ENCODE results near the gene KCTD7. TPM values are rescaled to one million over a fixed set of nuclear protein-coding genes. Genes with fewer than 3 reads are reported as not detected.
"Not testable (repeated sequence)": the region's sequence is repeated elsewhere in the genome, so short reads cannot be mapped to it uniquely, and the experiment has no call there.

KCTD7 gene
- total and polyA plus RNA-seq, 9 donors = 13.4 to 28.5 (median 22.0) TPM

- intact Hi-C loops (cut with DNase I) = not testable (repeated sequence)
These were observed 26.6 kb downstream of the KCTD7 start for GRCh38 chr7:66655113-66655806.

GRCh38 chr7:66655826-66656485 is 27.3 kb downstream of the KCTD7 start:
- intact Hi-C loops (cut with DNase I); H3K9me3 ChIP-seq; H3K27ac ChIP-seq; H3K4me3 ChIP-seq; H3K4me1 ChIP-seq (ENCODE audit: insufficient read depth); H3K36me3 ChIP-seq; H3K27me3 ChIP-seq; DNase-seq: not testable (repeated sequence)
- 58 to 67% (median 62%) methylated on average over 11 of the region's 11 CpGs for WGBS, 3 donors

More at GRCh38 chr7:66655113-66655806, 26.6 kb downstream of the KCTD7 start:
- not testable (repeated sequence) for H3K9me3 ChIP-seq; H3K27me3 ChIP-seq; H3K36me3 ChIP-seq; H3K4me1 ChIP-seq (ENCODE audit: insufficient read depth)
- TF ChIP-seq CTCF (IDR thresholded peaks at IDR 0.05) = peak in 1 of 3 donors; percentile 12
- peak overlapping the region; percentile 85 to 95 for H3K27ac ChIP-seq
- DNase-seq = peak in 2 of 5 donors; percentile 44 to 55
- WGBS, 3 donors = 3 to 6% (median 5%) methylated on average over 28 of the region's 28 CpGs
- peak overlapping the region; percentile 76 for H3K4me3 ChIP-seq

- intact Hi-C loops (cut with DNase I) = no loop called here
- peaks cover 6% of the 10 kb centered on the region for H3K4me1 ChIP-seq (ENCODE audit: insufficient read depth)
- DNase-seq = no peak
- no peak overlapping the region for H3K27ac ChIP-seq
- H3K27me3 ChIP-seq = no peaks in the 10 kb centered on the region
- TF ChIP-seq POLR2A (IDR thresholded peaks at IDR 0.05) (no peak), EP300 (IDR thresholded peaks at IDR 0.05) (no peak), CTCF (IDR thresholded peaks at IDR 0.05) (no peak)
- no peak overlapping the region for H3K4me3 ChIP-seq
- H3K9me3 ChIP-seq = no peaks in the 10 kb centered on the region
- WGBS, 3 donors = 49 to 99% (median 49%) methylated on average over 2 of the region's 2 CpGs
- no peaks in the 10 kb centered on the region for H3K36me3 ChIP-seq
These were observed 29.1 kb downstream of the KCTD7 start for GRCh38 chr7:66657798-66658197.

- no peaks in the 10 kb centered on the region for H3K4me1 ChIP-seq (ENCODE audit: insufficient read depth)
- WGBS, 3 donors = 89 to 96% (median 92%) methylated on average over 16 of the region's 16 CpGs
- no peak for DNase-seq
- no peak overlapping the region for H3K27ac ChIP-seq
- TF ChIP-seq EP300 (IDR thresholded peaks at IDR 0.05) (no peak), CTCF (IDR thresholded peaks at IDR 0.05) (no peak), POLR2A (IDR thresholded peaks at IDR 0.05) (no peak)
- intact Hi-C loops (cut with DNase I) = no loop called here
- no peaks in the 10 kb centered on the region for H3K36me3 ChIP-seq
- H3K4me3 ChIP-seq = no peak overlapping the region
- H3K9me3 ChIP-seq = no peaks in the 10 kb centered on the region
- no peaks in the 10 kb centered on the region for H3K27me3 ChIP-seq
These were observed 34.1 kb downstream of the KCTD7 start for GRCh38 chr7:66662646-66663264.
